DND-41 (cell line): Measurements from ENCODE around the gene CTPS2.

Experiments used
- EZH2 ChIP-seq: IDR thresholded peaks from 3 replicates; pipeline ENCODE4 v1.6.1; 2012; ENCODE audit warnings: borderline replicate concordance, low read depth, mild to moderate bottlenecking, moderate library complexity, low read length, inconsistent platforms; ENCODE audit not compliant: severe bottlenecking
- TF ChIP-seq, protein P1 (sequence below): IDR thresholded peaks from 2 replicates; pipeline ENCODE4 v1.5.1; 2012; ENCODE audit warnings: borderline replicate concordance, low read length, moderate library complexity, mild to moderate bottlenecking; ENCODE audit not compliant: poor library complexity, severe bottlenecking; ENCODE audit errors: extremely low read depth

DNA sequence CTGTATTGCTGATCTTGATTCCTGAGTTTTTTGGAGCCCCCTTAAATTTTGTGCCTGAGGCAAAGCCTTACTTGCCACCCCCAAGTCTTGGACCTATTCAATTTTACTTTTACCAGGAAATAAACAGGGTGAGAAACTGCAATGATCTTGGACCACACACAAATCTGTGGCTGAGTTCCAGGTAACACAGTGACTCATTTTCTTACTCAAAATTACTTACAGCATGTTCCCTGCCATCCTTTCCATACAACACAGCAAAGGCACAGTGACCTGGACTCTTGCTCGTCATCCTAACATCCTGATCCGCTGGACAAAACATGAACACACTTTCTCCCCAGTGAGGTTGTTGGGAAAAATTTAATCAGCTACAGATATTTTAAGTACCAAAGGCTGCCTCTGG, 123.3 kb downstream of the CTPS2 start:
- TF ChIP-seq, protein P1, sequence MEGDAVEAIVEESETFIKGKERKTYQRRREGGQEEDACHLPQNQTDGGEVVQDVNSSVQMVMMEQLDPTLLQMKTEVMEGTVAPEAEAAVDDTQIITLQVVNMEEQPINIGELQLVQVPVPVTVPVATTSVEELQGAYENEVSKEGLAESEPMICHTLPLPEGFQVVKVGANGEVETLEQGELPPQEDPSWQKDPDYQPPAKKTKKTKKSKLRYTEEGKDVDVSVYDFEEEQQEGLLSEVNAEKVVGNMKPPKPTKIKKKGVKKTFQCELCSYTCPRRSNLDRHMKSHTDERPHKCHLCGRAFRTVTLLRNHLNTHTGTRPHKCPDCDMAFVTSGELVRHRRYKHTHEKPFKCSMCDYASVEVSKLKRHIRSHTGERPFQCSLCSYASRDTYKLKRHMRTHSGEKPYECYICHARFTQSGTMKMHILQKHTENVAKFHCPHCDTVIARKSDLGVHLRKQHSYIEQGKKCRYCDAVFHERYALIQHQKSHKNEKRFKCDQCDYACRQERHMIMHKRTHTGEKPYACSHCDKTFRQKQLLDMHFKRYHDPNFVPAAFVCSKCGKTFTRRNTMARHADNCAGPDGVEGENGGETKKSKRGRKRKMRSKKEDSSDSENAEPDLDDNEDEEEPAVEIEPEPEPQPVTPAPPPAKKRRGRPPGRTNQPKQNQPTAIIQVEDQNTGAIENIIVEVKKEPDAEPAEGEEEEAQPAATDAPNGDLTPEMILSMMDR = no peak
- no peak for TF ChIP-seq EZH2
